SH-SY5Y (cell line): ENCODE data around the gene TFG.

Source experiments
- GATA2 ChIP-seq: IDR thresholded peaks from 2 replicates; pipeline ENCODE4 v1.6.1; 2011; ENCODE audit warnings: mild to moderate bottlenecking, low read depth, low read length
- GATA3 ChIP-seq: IDR thresholded peaks from 2 replicates; pipeline ENCODE4 v1.6.1; 2011; ENCODE audit warnings: low read depth, mild to moderate bottlenecking, low read length, moderate library complexity

DNA sequence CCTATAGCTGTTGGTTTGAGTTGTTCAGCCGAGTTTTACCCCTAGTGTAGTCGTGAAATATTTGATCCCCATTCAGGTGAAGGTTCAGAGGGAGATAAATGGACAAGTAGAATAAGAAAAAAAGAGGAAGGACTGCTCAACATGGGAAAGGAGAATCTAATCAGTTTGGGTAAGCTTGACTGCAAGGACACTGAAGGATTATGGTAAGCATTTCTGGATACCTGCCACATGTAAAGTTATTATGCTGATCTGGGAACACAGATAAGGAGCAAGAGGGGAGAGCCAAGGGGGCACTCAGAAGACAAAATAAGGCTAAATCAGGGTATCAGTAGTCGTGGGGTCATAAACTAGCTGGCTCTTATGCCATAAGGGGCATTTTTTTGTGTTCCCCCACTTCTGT lies 49.9 kb downstream of the TFG start:
- TF ChIP-seq GATA2 (peak; percentile 17; the same call in 1 of the 2 replicates), GATA3 (no peak)
